Kasumi-1 (cell line): ENCODE data around the gene DNAJC5.

ENCODE experiments used
- DNase-seq, 2 experiments: peaks; one replicate each; lab custom pipeline; 2025; lab: John Stamatoyannopoulos, UW

DNAJC5 gene

GRCh38 chr20:63884506-63885263 is 10.2 kb upstream of the DNAJC5 start:
- no peak for DNase-seq

- no peak for DNase-seq
Observed at GRCh38 chr20:63885264-63886053, 9.5 kb upstream of the DNAJC5 start.

GRCh38 chr20:63886054-63886419 is 8.9 kb upstream of the DNAJC5 start:
- DNase-seq: no peak

GRCh38 chr20:63886921-63887320 is 8.0 kb upstream of the DNAJC5 start:
- DNase-seq: no peak

GRCh38 chr20:63889241-63890200 is 5.4 kb upstream of the DNAJC5 start:
- DNase-seq: no peak

- no peak for DNase-seq
Observed at GRCh38 chr20:63890201-63890576, 4.7 kb upstream of the DNAJC5 start.

GRCh38 chr20:63890616-63891015 is 4.3 kb upstream of the DNAJC5 start:
- no peak for DNase-seq

- no peak for DNase-seq
Observed at GRCh38 chr20:63891061-63892002, 3.6 kb upstream of the DNAJC5 start.

- no peak for DNase-seq
Observed at GRCh38 chr20:63892402-63892801, 2.5 kb upstream of the DNAJC5 start.

GRCh38 chr20:63893999-63894357 is 948 bp upstream of the DNAJC5 start:
- DNase-seq: no peak

- no peak for DNase-seq
Observed at GRCh38 chr20:63895202-63895951, 451 bp downstream of the DNAJC5 start.

- DNase-seq: peak in 1 of 2 experiments; percentile 48
Observed at GRCh38 chr20:63895952-63896263, 982 bp downstream of the DNAJC5 start.

GRCh38 chr20:63896264-63897105 is 1.6 kb downstream of the DNAJC5 start:
- peak; percentile 79 to 81 for DNase-seq

GRCh38 chr20:63897978-63898561 is 3.1 kb downstream of the DNAJC5 start:
- DNase-seq: no peak

GRCh38 chr20:63898882-63899558 is 4.1 kb downstream of the DNAJC5 start:
- DNase-seq: peak in 1 of 2 experiments; percentile 20

GRCh38 chr20:63900413-63900812 is 5.5 kb downstream of the DNAJC5 start:
- peak in 1 of 2 experiments; percentile 9 for DNase-seq

GRCh38 chr20:63903796-63904561 is 9.1 kb downstream of the DNAJC5 start:
- no peak for DNase-seq
